Lower leg skin (tissue), 3 donors: ENCODE results near the gene SEC14L5.

ENCODE experiments used
- POLR2A ChIP-seq, 2 donors: fragments of 450-650 bp; IDR thresholded peaks; one replicate each; pipeline ENCODE4 v1.6.1; 2016 to 2017; ENCODE audit warnings: antibody characterized with exemption in 2 of 2, mild to moderate bottlenecking in 1 of 2, moderate library complexity in 1 of 2
- TF ChIP-seq, protein P1 (sequence below), 3 donors: fragments of 450-650 bp; IDR thresholded peaks; one replicate each; pipeline ENCODE4 v1.5.1; 2016; ENCODE audit warnings: antibody characterized with exemption in 3 of 3, mild to moderate bottlenecking in 3 of 3, moderate library complexity in 2 of 3

DNA sequence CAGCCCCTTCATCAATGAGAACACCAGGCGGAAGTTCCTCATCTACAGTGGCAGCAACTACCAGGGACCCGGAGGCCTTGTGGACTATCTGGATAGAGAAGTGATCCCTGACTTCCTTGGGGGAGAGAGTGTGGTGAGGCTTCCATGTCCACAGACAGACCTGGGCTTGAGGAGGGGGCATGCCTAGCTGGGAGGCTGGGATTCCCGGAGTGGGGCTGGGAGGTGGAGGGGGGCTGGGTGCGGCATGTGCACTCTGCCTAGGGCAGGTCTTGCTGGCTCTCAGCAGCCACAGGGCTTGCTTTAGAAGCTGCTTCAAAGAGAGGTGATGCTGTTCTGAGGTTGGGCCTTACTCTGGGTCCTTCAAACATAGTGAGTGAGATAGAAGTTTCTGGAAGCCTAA is 47.8 kb downstream of the SEC14L5 start:
- TF ChIP-seq, protein P1, sequence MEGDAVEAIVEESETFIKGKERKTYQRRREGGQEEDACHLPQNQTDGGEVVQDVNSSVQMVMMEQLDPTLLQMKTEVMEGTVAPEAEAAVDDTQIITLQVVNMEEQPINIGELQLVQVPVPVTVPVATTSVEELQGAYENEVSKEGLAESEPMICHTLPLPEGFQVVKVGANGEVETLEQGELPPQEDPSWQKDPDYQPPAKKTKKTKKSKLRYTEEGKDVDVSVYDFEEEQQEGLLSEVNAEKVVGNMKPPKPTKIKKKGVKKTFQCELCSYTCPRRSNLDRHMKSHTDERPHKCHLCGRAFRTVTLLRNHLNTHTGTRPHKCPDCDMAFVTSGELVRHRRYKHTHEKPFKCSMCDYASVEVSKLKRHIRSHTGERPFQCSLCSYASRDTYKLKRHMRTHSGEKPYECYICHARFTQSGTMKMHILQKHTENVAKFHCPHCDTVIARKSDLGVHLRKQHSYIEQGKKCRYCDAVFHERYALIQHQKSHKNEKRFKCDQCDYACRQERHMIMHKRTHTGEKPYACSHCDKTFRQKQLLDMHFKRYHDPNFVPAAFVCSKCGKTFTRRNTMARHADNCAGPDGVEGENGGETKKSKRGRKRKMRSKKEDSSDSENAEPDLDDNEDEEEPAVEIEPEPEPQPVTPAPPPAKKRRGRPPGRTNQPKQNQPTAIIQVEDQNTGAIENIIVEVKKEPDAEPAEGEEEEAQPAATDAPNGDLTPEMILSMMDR (IDR thresholded peaks at IDR 0.05) = no peak
- no peak for TF ChIP-seq POLR2A (IDR thresholded peaks at IDR 0.05)
